ENCODE measurements around the gene KCNQ1. TPM values are rescaled to one million over a fixed set of nuclear protein-coding genes. Genes with fewer than 3 reads are reported as not detected.

Gene KCNQ1
- total RNA-seq, 1 donor from 2014 or later: 0.31 TPM

- DNase-seq: no peak
These were observed 302.6 kb downstream of the KCNQ1 start for GRCh38 chr11:2747248-2748027.

GRCh38 chr11:2748061-2748813 is 303.4 kb downstream of the KCNQ1 start:
- DNase-seq: no peak

GRCh38 chr11:2748814-2749554 is 304.2 kb downstream of the KCNQ1 start:
- no peak for DNase-seq

- no peak for DNase-seq
These were observed 305.4 kb downstream of the KCNQ1 start for GRCh38 chr11:2750101-2750681.

- no peak for DNase-seq
These were observed 306.1 kb downstream of the KCNQ1 start for GRCh38 chr11:2750682-2751522.

- no peak for DNase-seq
These were observed 306.9 kb downstream of the KCNQ1 start for GRCh38 chr11:2751523-2752203.

GRCh38 chr11:2752204-2752770 is 307.5 kb downstream of the KCNQ1 start:
- no peak for DNase-seq

GRCh38 chr11:2752923-2753322 is 308.1 kb downstream of the KCNQ1 start:
- DNase-seq: no peak

GRCh38 chr11:2754008-2754407 is 309.2 kb downstream of the KCNQ1 start:
- DNase-seq: no peak

- DNase-seq: no peak
These were observed 310.3 kb downstream of the KCNQ1 start for GRCh38 chr11:2755071-2755470.

GRCh38 chr11:2758751-2759150 is 313.9 kb downstream of the KCNQ1 start:
- DNase-seq: no peak

- DNase-seq: no peak
These were observed 314.7 kb downstream of the KCNQ1 start for GRCh38 chr11:2759228-2760195.

GRCh38 chr11:2760196-2760871 is 315.5 kb downstream of the KCNQ1 start:
- DNase-seq: no peak

- DNase-seq: no peak
These were observed 316.6 kb downstream of the KCNQ1 start for GRCh38 chr11:2761131-2762030.

- DNase-seq: no peak
These were observed 317.2 kb downstream of the KCNQ1 start for GRCh38 chr11:2762031-2762380.

GRCh38 chr11:2762451-2762850 is 317.6 kb downstream of the KCNQ1 start:
- no peak for DNase-seq

- DNase-seq: no peak
These were observed 319.2 kb downstream of the KCNQ1 start for GRCh38 chr11:2763984-2764383.

GRCh38 chr11:2765491-2765890 is 320.7 kb downstream of the KCNQ1 start:
- DNase-seq: no peak
